A549 treated with AZD9567 at 1 μM for 4 hours (cell line): Measurements from ENCODE around the gene SQOR. TPM values are rescaled to one million over a fixed set of nuclear protein-coding genes. Genes with fewer than 3 reads are reported as not detected.

Experiments used
- total RNA-seq: library from RNA; stranded (reverse); fragments of 200-300 nt; extraction: Qiagen RNA extraction; gene quantifications from 5 replicates; pipeline ENCODE4 v1.2.3, GENCODE V29; 2022; ENCODE audit not compliant: insufficient read depth

SQOR gene
- 68.6 to 102 TPM (median 71.6 TPM) in 5 replicates for total RNA-seq

DNA sequence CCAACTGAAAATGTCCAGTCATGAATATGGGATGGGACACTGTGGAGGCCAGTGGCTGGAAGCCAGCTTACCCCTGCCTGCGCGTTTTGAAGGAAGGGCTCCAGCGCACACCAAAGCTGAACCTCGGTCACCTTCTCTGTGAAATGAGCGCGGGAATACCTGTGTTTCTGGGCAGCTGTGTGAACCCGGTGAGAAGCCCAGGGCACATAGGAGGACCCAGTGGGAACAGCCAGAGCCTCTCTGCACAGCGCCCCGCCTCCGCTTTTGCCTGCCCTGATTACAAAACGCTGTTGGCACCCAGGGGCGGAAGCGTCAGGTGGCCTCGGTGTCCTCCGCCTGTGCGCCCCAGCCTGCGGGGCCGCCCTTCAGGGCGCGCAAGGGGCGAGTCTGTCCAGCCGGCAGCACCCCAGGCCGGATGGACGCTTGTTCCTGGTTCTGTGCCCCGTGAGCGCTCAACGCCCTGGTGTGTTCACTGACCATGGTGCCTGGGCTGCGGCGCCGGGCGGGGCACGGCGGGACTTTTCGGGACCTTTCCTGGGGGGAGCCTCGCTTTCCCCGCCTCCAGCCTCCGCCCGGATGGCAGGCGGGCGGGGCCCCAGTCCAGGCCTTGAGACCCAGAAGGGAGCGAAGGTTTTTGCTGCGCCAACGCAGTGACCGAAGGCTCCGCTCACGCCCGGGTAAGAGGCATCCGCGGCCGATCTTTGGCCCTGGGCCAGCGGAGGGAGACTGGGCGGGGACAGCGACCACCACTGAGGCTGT lies at the start of gene SQOR:
Gene SQOR (plus strand): TSS at position 598 of the 759 bp plus-strand sequence. CDS start 23,895 bp downstream, outside the sequence.

GRCh38 chr15:45587095-45587862 lies 47.5 kb upstream of the SQOR start, which contains the start of gene BLOC1S6:
Gene BLOC1S6, plus strand, starts transcription at chr15:45587379. Its CDS starts 65 bp downstream, at chr15:45587444.

Other genes with a start within 250 kb of the SQOR start
- 1.6 to 2.2 TPM (median 1.9 TPM) in 5 replicates for gene SLC30A4, start 112.3 kb upstream of the SQOR start, total RNA-seq
- 14.7 to 24.0 TPM (median 17.8 TPM) in 5 replicates for gene BLOC1S6, start 47.6 kb upstream of the SQOR start, total RNA-seq